KMS-11 (cell line): ENCODE results near the gene TBC1D1.

ENCODE experiments used
- H2AFZ ChIP-seq: fragments of 200-600 bp; sonication (generic); 2 replicates; pipeline ENCODE4 v1.6.1; 2016; ENCODE audit warnings: antibody characterized with exemption, mixed run types, low read depth
- H3K27ac ChIP-seq: fragments of 200-600 bp; sonication (generic); 2 replicates; pipeline ENCODE4 v1.6.1; 2016; ENCODE audit warnings: mild to moderate bottlenecking, mixed run types
- H3K27me3 ChIP-seq: fragments of 200-600 bp; sonication (generic); 2 replicates; pipeline ENCODE4 v1.6.1; 2017; ENCODE audit warnings: mild to moderate bottlenecking, low read depth, mixed run types, moderate library complexity; ENCODE audit not compliant: insufficient read depth
- H3K36me3 ChIP-seq: fragments of 200-600 bp; sonication (generic); 2 replicates; pipeline ENCODE4 v1.6.1; 2017; ENCODE audit warnings: mild to moderate bottlenecking, mixed run types; ENCODE audit not compliant: insufficient read depth
- H3K4me1 ChIP-seq: fragments of 200-600 bp; sonication (generic); 2 replicates; pipeline ENCODE4 v1.6.1; 2016; ENCODE audit warnings: mild to moderate bottlenecking, low read depth, mixed run types; ENCODE audit not compliant: poor library complexity, severe bottlenecking
- H3K4me2 ChIP-seq: fragments of 200-600 bp; sonication (generic); 2 replicates; pipeline ENCODE4 v1.7.0; 2016; ENCODE audit warnings: mild to moderate bottlenecking, mixed run types
- H3K4me3 ChIP-seq: fragments of 200-600 bp; sonication (generic); IDR thresholded peaks from 2 replicates; pipeline ENCODE4 v1.6.1; 2017; ENCODE audit warnings: low read depth, low read length, mixed read lengths; ENCODE audit not compliant: insufficient read depth
- H3K79me2 ChIP-seq: fragments of 200-600 bp; sonication (generic); 2 replicates; pipeline ENCODE4 v1.6.1; 2016; ENCODE audit warnings: low read depth, mixed run types; ENCODE audit not compliant: insufficient read depth
- H3K9ac ChIP-seq: fragments of 200-600 bp; sonication (generic); 2 replicates; pipeline ENCODE4 v1.6.1; 2016; ENCODE audit warnings: mild to moderate bottlenecking, mixed run types
- H4K20me1 ChIP-seq: fragments of 200-600 bp; sonication (generic); 2 replicates; pipeline ENCODE4 v1.6.1; 2016; ENCODE audit warnings: mild to moderate bottlenecking, mixed run types; ENCODE audit not compliant: insufficient read depth
- CTCF ChIP-seq: fragments of 200-600 bp; sonication (generic); conservative IDR thresholded peaks from 2 replicates; pipeline ENCODE4 v1.6.1; 2017; ENCODE audit warnings: low read depth, mild to moderate bottlenecking, antibody characterized with exemption, low read length, moderate library complexity, mixed read lengths

Gene TBC1D1

GRCh38 chr4:38004062-38004461 lies 113.2 kb downstream of the TBC1D1 start:
- no peaks in the 10 kb centered on the region for H3K4me1 ChIP-seq
- no peak overlapping the region for H3K4me2 ChIP-seq
- H3K27me3 ChIP-seq: no peaks in the 10 kb centered on the region
- no peak overlapping the region for H3K27ac ChIP-seq
- H4K20me1 ChIP-seq: no peaks in the 10 kb centered on the region
- no peak for TF ChIP-seq CTCF
- no peak overlapping the region for H3K9ac ChIP-seq
- H2AFZ ChIP-seq: no peak overlapping the region
- H3K36me3 ChIP-seq: no peaks in the 10 kb centered on the region
- H3K4me3 ChIP-seq: no peak overlapping the region
- H3K79me2 ChIP-seq: no peaks in the 10 kb centered on the region

- Histone ChIP-seq H4K20me1 (no peaks in the 10 kb centered on the region), H2AFZ (no peak overlapping the region), H3K4me2 (no peak overlapping the region), H3K4me3 (no peak overlapping the region), H3K4me1 (no peaks in the 10 kb centered on the region), H3K36me3 (no peaks in the 10 kb centered on the region), H3K9ac (no peak overlapping the region), H3K27ac (no peak overlapping the region), H3K27me3 (no peaks in the 10 kb centered on the region), H3K79me2 (no peaks in the 10 kb centered on the region)
- TF ChIP-seq CTCF: no peak
Measured at GRCh38 chr4:38004887-38005286, 114.0 kb downstream of the TBC1D1 start.

GRCh38 chr4:38005637-38006036 lies 114.8 kb downstream of the TBC1D1 start:
- H2AFZ ChIP-seq: no peak overlapping the region
- H3K4me1 ChIP-seq: no peaks in the 10 kb centered on the region
- H3K4me3 ChIP-seq: no peak overlapping the region
- no peak for TF ChIP-seq CTCF
- no peaks in the 10 kb centered on the region for H3K36me3 ChIP-seq
- no peak overlapping the region for H3K4me2 ChIP-seq
- no peaks in the 10 kb centered on the region for H3K79me2 ChIP-seq
- no peaks in the 10 kb centered on the region for H4K20me1 ChIP-seq
- no peak overlapping the region for H3K9ac ChIP-seq
- H3K27ac ChIP-seq: no peak overlapping the region
- no peaks in the 10 kb centered on the region for H3K27me3 ChIP-seq

- Histone ChIP-seq H3K4me2 (no peak overlapping the region), H4K20me1 (no peaks in the 10 kb centered on the region), H3K79me2 (no peaks in the 10 kb centered on the region), H3K4me1 (no peaks in the 10 kb centered on the region), H3K27ac (no peak overlapping the region), H2AFZ (no peak overlapping the region), H3K36me3 (no peaks in the 10 kb centered on the region), H3K27me3 (no peaks in the 10 kb centered on the region), H3K4me3 (no peak overlapping the region), H3K9ac (no peak overlapping the region)
- TF ChIP-seq CTCF: no peak
Measured at GRCh38 chr4:38007645-38008044, 116.8 kb downstream of the TBC1D1 start.
